ENCODE measurements around the gene LRRC8A. TPM values are rescaled to one million over a fixed set of nuclear protein-coding genes. Genes with fewer than 3 reads are reported as not detected.

The LRRC8A gene
- 27.5 and 36.5 TPM in 2 replicates for total RNA-seq

GRCh38 chr9:128881884-128882676, at the start of gene LRRC8A, which contains the start of gene KYAT1:
TSS of gene LRRC8A (plus strand) at chr9:128882133. CDS start at chr9:128907165, 25,032 bp downstream.
TSS of gene KYAT1 (minus strand) at chr9:128881950. CDS start at chr9:128845405, 36,545 bp downstream.

DNA sequence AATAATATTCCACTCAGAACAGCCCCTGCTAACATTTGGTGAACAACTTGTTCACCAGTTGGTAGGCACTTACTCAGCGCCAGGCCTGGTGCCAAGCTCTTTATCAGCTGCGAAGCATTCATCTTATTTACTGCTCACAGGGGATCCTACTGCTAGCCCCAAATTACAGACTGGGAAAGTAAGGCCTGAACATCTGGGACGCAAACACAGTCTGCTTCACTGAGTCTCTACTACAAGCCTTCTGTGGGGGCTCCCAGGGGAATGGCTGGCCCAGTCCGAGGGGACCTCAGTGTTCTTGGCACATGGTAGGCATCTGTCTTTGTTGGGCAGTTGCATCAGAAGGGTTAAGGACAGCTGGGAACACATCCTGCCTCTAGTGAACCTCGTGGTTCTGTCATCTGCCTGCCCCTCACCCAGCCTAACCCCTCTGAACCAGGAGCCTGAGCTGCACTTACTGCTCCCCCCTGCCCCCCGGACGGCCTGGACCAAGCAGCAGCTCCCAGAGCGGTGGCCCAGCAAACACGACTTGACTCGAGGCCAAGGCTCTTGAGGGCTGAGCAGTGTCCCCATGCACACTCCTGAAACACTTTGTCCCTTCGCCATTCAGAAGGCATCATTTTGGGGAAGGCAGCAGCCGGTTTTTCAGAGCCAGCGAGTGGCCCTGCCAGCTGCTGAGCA, 38.6 kb downstream of the LRRC8A start, which contains the start of gene PHYHD1:
PHYHD1 (plus strand) TSS at position 602 of the 678 bp plus-strand sequence. CDS start 1,342 bp downstream, outside the sequence.

GRCh38 chr9:128947527-128948301, 65.8 kb downstream of the LRRC8A start, which contains the start of the genes DOLK and NUP188:
TSS of gene DOLK (minus strand) at chr9:128947603. CDS start at chr9:128947303, 300 bp downstream.
TSS of gene NUP188 (plus strand) at chr9:128947699. CDS start at chr9:128947720, 21 bp downstream.

Other genes with a start within 250 kb of the LRRC8A start
- gene DYNC2I2, start 225.3 kb upstream of the LRRC8A start, total RNA-seq: 48.3 and 59.6 TPM in 2 replicates
- 273 and 299 TPM in 2 replicates for gene SET, start 192.9 kb upstream of the LRRC8A start, total RNA-seq
- 1.8 and 2.0 TPM in 2 replicates for gene PKN3, start 179.6 kb upstream of the LRRC8A start, total RNA-seq
- 82.4 and 97.1 TPM in 2 replicates for gene ZDHHC12, start 158.0 kb upstream of the LRRC8A start, total RNA-seq
- 34.2 and 46.7 TPM in 2 replicates for gene ZER1, start 110.2 kb upstream of the LRRC8A start, total RNA-seq
- gene TBC1D13, start 94.9 kb upstream of the LRRC8A start, total RNA-seq: 19.6 and 25.6 TPM in 2 replicates
- 9.4 and 27.9 TPM in 2 replicates for gene ENDOG, start 63.6 kb upstream of the LRRC8A start, total RNA-seq
- 17.7 and 22.0 TPM in 2 replicates for gene SPOUT1, start 52.3 kb upstream of the LRRC8A start, total RNA-seq
- 3.6 and 5.1 TPM in 2 replicates for gene KYAT1, start 183 bp upstream of the LRRC8A start, total RNA-seq
- 6.2 and 33.4 TPM in 2 replicates for gene PHYHD1, start 38.8 kb downstream of the LRRC8A start, total RNA-seq
- gene DOLK, start 65.5 kb downstream of the LRRC8A start, total RNA-seq: 13.0 and 29.9 TPM in 2 replicates
- gene NUP188, start 65.6 kb downstream of the LRRC8A start, total RNA-seq: 22.4 and 33.9 TPM in 2 replicates
- gene SH3GLB2, start 146.2 kb downstream of the LRRC8A start, total RNA-seq: 72.0 and 138 TPM in 2 replicates
- 23.6 and 30.3 TPM in 2 replicates for gene MIGA2, start 154.5 kb downstream of the LRRC8A start, total RNA-seq
- 7.9 and 11.9 TPM in 2 replicates for gene DOLPP1, start 199.0 kb downstream of the LRRC8A start, total RNA-seq
- gene CRAT, start 228.7 kb downstream of the LRRC8A start, total RNA-seq: 32.0 and 40.0 TPM in 2 replicates
- 70.7 and 94.2 TPM in 2 replicates for gene PTPA, start 229.3 kb downstream of the LRRC8A start, total RNA-seq

All from placental epithelial cell (primary cell).